HCT116 (cell line): Measurements from ENCODE around the gene EWSR1. TPM values are rescaled to one million over a fixed set of nuclear protein-coding genes. Genes with fewer than 3 reads are reported as not detected.
A peak's percentile ranks its signal among the peaks of the same experiment; 100 is the strongest.

ENCODE experiments used
- ATAC-seq: fragments of 200-7000 bp; cut with Tn5 transposase; 2 replicates; pipeline ENCODE4 v1.9.1; 2020; ENCODE audit warnings: mild to moderate bottlenecking, moderate library complexity
- BruUV-seq: library from RNA; stranded (reverse); fragments of 400-500 nt; replicated peaks from 2 replicates; lab custom pipeline; 2021; lab: Mats Ljungman, UMichigan
- CTCF ChIA-PET: fragments of 300-600 bp; sonication (Branson Sonifier 250); formaldehyde crosslinking; loops from one replicate; lab custom pipeline; 2021; ENCODE audit warnings: antibody characterized with exemption; lab: Charles Lee
- POLR2A ChIA-PET: fragments of 300-600, 350-600 bp; sonication (Branson Sonifier 250); formaldehyde crosslinking; loops from one replicate; lab custom pipeline; 2021; ENCODE audit warnings: antibody characterized with exemption; lab: Charles Lee
- RAD21 ChIA-PET, 2 experiments: fragments of 300-600 bp; sonication (Branson Sonifier 250); formaldehyde crosslinking; loops; one replicate each; lab custom pipeline; 2023; ENCODE audit warnings: low total read pairs in 2 of 2; ENCODE audit not compliant: uncharacterized antibody in 2 of 2, unreplicated experiment in 2 of 2, low non-redundant PET in 1 of 2; lab: Charles Lee
- DNase-seq: peaks from one replicate; pipeline ENCODE4 v3.0.0-alpha.2; 2010; ENCODE audit warnings: low read depth, low spot score
- H2AFZ ChIP-seq: fragments of 200-600 bp; shearing (Covaris generic), sonication (generic); 2 replicates; pipeline ENCODE4 v1.6.1; 2017; ENCODE audit warnings: low read depth, mixed run types, mixed read lengths, antibody characterized with exemption, low read length; ENCODE audit not compliant: poor library complexity, severe bottlenecking
- H3K27ac ChIP-seq: 2 replicates; pipeline ENCODE4 v1.5.1; 2012; ENCODE audit warnings: low read depth, low read length
- H3K27me3 ChIP-seq: fragments of 200-600 bp; sonication (generic); 2 replicates; pipeline ENCODE4 v1.6.1; 2016; ENCODE audit warnings: mixed run types, low read length, mixed read lengths; ENCODE audit not compliant: insufficient read depth
- H3K36me3 ChIP-seq, 2 experiments: fragments of 200-500 bp in 1 of 2; fragments of 200-600 bp in 1 of 2; sonication (Bioruptor generic) in 1 of 2; sonication (generic) in 1 of 2; 2 replicates each; pipeline versions ENCODE4 v1.5.1 to v1.6.1; 2014 to 2016; ENCODE audit warnings: low read length in 2 of 2, inconsistent platforms in 1 of 2, mixed read lengths in 1 of 2, mixed run types in 1 of 2; ENCODE audit not compliant: insufficient read depth in 2 of 2, control insufficient read depth in 1 of 2
- H3K4me1 ChIP-seq, 2 experiments: fragments of 200-600 bp in 1 of 2; sonication (generic) in 1 of 2; 2 replicates each; pipeline versions ENCODE4 v1.5.1 to v1.6.1; 2012 to 2017; ENCODE audit warnings: low read length in 2 of 2, inconsistent platforms in 1 of 2, mild to moderate bottlenecking in 1 of 2, mixed read lengths in 1 of 2, mixed run types in 1 of 2, moderate library complexity in 1 of 2; ENCODE audit not compliant: insufficient read depth in 2 of 2, control insufficient read depth in 1 of 2
- H3K4me2 ChIP-seq: fragments of 200-600 bp; sonication (generic); 2 replicates; pipeline ENCODE4 v1.6.1; 2017; ENCODE audit warnings: mixed run types, low read length, mixed read lengths
- H3K4me3 ChIP-seq, 2 experiments: fragments of 200-600 bp in 1 of 2; sonication (generic) in 1 of 2; replicated peaks in 1 of 2; 2 replicates each; pipeline ENCODE4 v1.5.1; 2011 to 2016; ENCODE audit warnings: low read length in 2 of 2, control low read depth in 1 of 2, low read depth in 1 of 2, mild to moderate bottlenecking in 1 of 2, mixed read lengths in 1 of 2, mixed run types in 1 of 2
- H3K79me2 ChIP-seq: fragments of 200-600 bp; sonication (generic); 2 replicates; pipeline ENCODE4 v1.6.1; 2017; ENCODE audit warnings: mild to moderate bottlenecking, mixed run types, low read length, moderate library complexity, mixed read lengths; ENCODE audit not compliant: insufficient read depth
- H3K9ac ChIP-seq: fragments of 200-600 bp; sonication (generic); 2 replicates; pipeline ENCODE4 v1.6.1; 2016; ENCODE audit warnings: low read length, mixed read lengths
- H3K9me2 ChIP-seq: fragments of 200-600 bp; sonication (generic), shearing (Covaris generic); 2 replicates; pipeline ENCODE4 v1.6.1; 2017; ENCODE audit warnings: mixed run types, mild to moderate bottlenecking, moderate library complexity; ENCODE audit not compliant: insufficient read depth
- H3K9me3 ChIP-seq, 2 experiments: fragments of 200-500 bp in 1 of 2; fragments of 200-600 bp in 1 of 2; sonication (Bioruptor generic) in 1 of 2; sonication (generic) in 1 of 2; 2 replicates each; pipeline ENCODE4 v1.6.1; 2014 to 2017; ENCODE audit warnings: low read length in 2 of 2, mixed read lengths in 2 of 2, inconsistent platforms in 1 of 2, low read depth in 1 of 2, mild to moderate bottlenecking in 1 of 2, mixed run types in 1 of 2, moderate library complexity in 1 of 2; ENCODE audit not compliant: control insufficient read depth in 1 of 2, insufficient read depth in 1 of 2
- H4K20me1 ChIP-seq: fragments of 200-600 bp; sonication (generic), shearing (Covaris generic); 2 replicates; pipeline ENCODE4 v1.6.1; 2017; ENCODE audit warnings: mixed run types, mild to moderate bottlenecking, moderate library complexity; ENCODE audit not compliant: insufficient read depth
- CBX3 ChIP-seq: IDR thresholded peaks from 2 replicates; pipeline ENCODE4 v1.6.1; 2012; ENCODE audit warnings: low read depth
- EGR1 ChIP-seq: IDR thresholded peaks from 2 replicates; pipeline ENCODE4 v1.6.1; 2012; ENCODE audit warnings: low read depth
- JUND ChIP-seq: IDR thresholded peaks from 2 replicates; pipeline ENCODE4 v1.6.1; 2012
- POLR2A ChIP-seq: IDR thresholded peaks from 2 replicates; pipeline ENCODE4 v1.7.0; 2011; ENCODE audit warnings: borderline replicate concordance; ENCODE audit not compliant: insufficient read depth, insufficient read length; ENCODE audit errors: extremely low read depth
- POLR2AphosphoS5 ChIP-seq: IDR thresholded peaks from 2 replicates; pipeline ENCODE4 v1.6.1; 2011; ENCODE audit warnings: mild to moderate bottlenecking, low read depth, low read length, moderate library complexity
- SIN3A ChIP-seq: IDR thresholded peaks from 2 replicates; pipeline ENCODE4 v1.6.1; 2012; ENCODE audit warnings: low read depth
- intact Hi-C: fragments of 100-400 bp; cut with micrococcal nuclease; formaldehyde crosslinking; loops from 2 replicates; pipeline ENCODE4 v1.10.0; 2022
- total RNA-seq: library from RNA; stranded (reverse); gene quantifications from one replicate; pipeline ENCODE4 v1.2.1, GENCODE V29; 2021; ENCODE audit not compliant: unreplicated experiment

EWSR1 gene
- total RNA-seq, 1 experiment from 2014 or later: 335 TPM

- TF ChIP-seq EGR1: no peak
- no peak for TF ChIP-seq CBX3
- TF ChIP-seq POLR2A: no peak
Observed at GRCh38 chr22:29299136-29299900, 31.2 kb downstream of the EWSR1 start (continued).

- no peaks in the 10 kb centered on the region for H3K27me3 ChIP-seq
- H3K79me2 ChIP-seq: peaks cover 11% of the 10 kb centered on the region
- H3K9ac ChIP-seq: no peak overlapping the region
- no peak overlapping the region for H2AFZ ChIP-seq
- no peak for TF ChIP-seq SIN3A
- 0 out of 2 replicates have a peak, but pooled peaks have one; percentile 25 for TF ChIP-seq POLR2AphosphoS5
- BruUV-seq: no TSS peak
- intact Hi-C loops: no loop called here
- H3K4me2 ChIP-seq: no peak overlapping the region
- POLR2A ChIA-PET: no interaction called here
- H3K27ac ChIP-seq: no peak overlapping the region
- H3K9me3 ChIP-seq: no peaks in the 10 kb centered on the region
- CTCF ChIA-PET: interaction anchor here (0.7 kb wide), 1 partner anchor 144 kb away, joined by 3 read pairs; no protein-coding TSS in a partner anchor
- peaks cover 13 to 17% of the 10 kb centered on the region in 2 experiments for H3K4me1 ChIP-seq
- peaks cover 39 to 46% of the 10 kb centered on the region in 2 experiments for H3K36me3 ChIP-seq
- H4K20me1 ChIP-seq: peaks cover 15% of the 10 kb centered on the region; the same call in 1 of the 2 replicates
- H3K9me2 ChIP-seq: no peaks in the 10 kb centered on the region
- no peak overlapping the region for H3K4me3 ChIP-seq
- ATAC-seq (no peak), DNase-seq (no peak)
- RAD21 ChIA-PET: no interaction called here
Observed at GRCh38 chr22:29300467-29300806, 32.4 kb downstream of the EWSR1 start.

GRCh38 chr22:29300807-29301601, 32.9 kb downstream of the EWSR1 start:
- ChIA-PET RAD21 (no interaction called here), POLR2A (no interaction called here), CTCF (no interaction called here)
- no TSS peak for BruUV-seq
- Histone ChIP-seq H3K9me3 (no peaks in the 10 kb centered on the region), H3K27ac (peak overlapping the region; percentile 20; the same call in 1 of the 2 replicates), H3K9ac (no peak overlapping the region), H3K27me3 (no peaks in the 10 kb centered on the region), H3K79me2 (peaks cover 5% of the 10 kb centered on the region), H3K4me1 (peaks cover 19 to 22% of the 10 kb centered on the region in 2 experiments), H3K36me3 (peaks cover 33 to 40% of the 10 kb centered on the region in 2 experiments), H3K4me3 (no peak overlapping the region), H4K20me1 (peaks cover 12% of the 10 kb centered on the region; the same call in 1 of the 2 replicates), H3K9me2 (no peaks in the 10 kb centered on the region), H2AFZ (no peak overlapping the region), H3K4me2 (no peak overlapping the region)
- intact Hi-C loops: no loop called here
- peak; percentile 18; the same call in 1 of the 2 replicates for TF ChIP-seq POLR2AphosphoS5
- TF ChIP-seq CBX3: no peak
- TF ChIP-seq EGR1: no peak
- no peak for TF ChIP-seq JUND
- ATAC-seq (peak; percentile 17; the same call in 1 of the 2 replicates), DNase-seq (no peak)
